CD4-positive, alpha-beta T cell (primary cell): ENCODE results near the gene POU2F1. TPM values are rescaled to one million over a fixed set of nuclear protein-coding genes. Genes with fewer than 3 reads are reported as not detected.

ENCODE experiments used
- ATAC-seq: fragments of 200-7000 bp; cut with Tn5 transposase; one replicate; pipeline ENCODE4 v1.10.0; 2022; ENCODE audit warnings: mild to moderate bottlenecking; ENCODE audit not compliant: poor library complexity
- CTCF ChIA-PET: fragments of 350-600 bp; sonication (Branson Sonifier 250); formaldehyde crosslinking; loops from one replicate; lab custom pipeline; 2021; ENCODE audit warnings: antibody characterized with exemption, inconsistent platforms; lab: Charles Lee
- POLR2A ChIA-PET: fragments of 350-600 bp; sonication (Branson Sonifier 250); formaldehyde crosslinking; loops from one replicate; lab custom pipeline; 2021; ENCODE audit warnings: antibody characterized with exemption, inconsistent platforms; lab: Charles Lee
- DNase-seq, 14 experiments: peaks; one replicate each; pipeline ENCODE4 v3.0.0-alpha.2; 2013 to 2020; ENCODE audit warnings: mixed read lengths in 2 of 14
- H3K27ac ChIP-seq, 2 donors: one replicate each; pipeline versions ENCODE4 v1.5.1 to v1.7.0; 2013; ENCODE audit warnings: low read length in 2 of 2, low read depth in 1 of 2, mild to moderate bottlenecking in 1 of 2
- H3K27me3 ChIP-seq, 2 experiments: 1 replicate in 1 of 2; 2 replicates in 1 of 2; pipeline versions ENCODE4 v1.6.1 to v1.7.0; 2013; ENCODE audit warnings: low read length in 2 of 2, control low read depth in 1 of 2, mild to moderate bottlenecking in 1 of 2, moderate library complexity in 1 of 2; ENCODE audit not compliant: insufficient read depth in 2 of 2, control insufficient read depth in 1 of 2
- H3K36me3 ChIP-seq: one replicate; pipeline ENCODE4 v1.6.1; 2013; ENCODE audit warnings: low read length, control low read depth; ENCODE audit not compliant: insufficient read depth
- H3K4me1 ChIP-seq: one replicate; pipeline ENCODE4 v1.6.1; 2013; ENCODE audit warnings: low read length, control low read depth; ENCODE audit not compliant: insufficient read depth
- H3K4me3 ChIP-seq: one replicate; pipeline ENCODE4 v1.5.1; 2013; ENCODE audit warnings: mild to moderate bottlenecking, low read length, moderate library complexity
- H3K9me3 ChIP-seq, 2 experiments: 1 replicate in 1 of 2; 2 replicates in 1 of 2; pipeline versions ENCODE4 v1.6.1 to v1.7.0; 2013; ENCODE audit warnings: low read length in 2 of 2, mild to moderate bottlenecking in 2 of 2, control low read depth in 1 of 2, moderate library complexity in 1 of 2; ENCODE audit not compliant: control insufficient read depth in 1 of 2, insufficient read depth in 1 of 2
- H3K27ac Mint-ChIP-seq: one replicate; pipeline ENCODE4 v1.8.0; 2020; ENCODE audit warnings: mixed read lengths
- H3K27me3 Mint-ChIP-seq: one replicate; pipeline ENCODE4 v1.8.0; 2021; ENCODE audit warnings: mixed read lengths
- H3K36me3 Mint-ChIP-seq: one replicate; pipeline ENCODE4 v1.8.0; 2021; ENCODE audit warnings: low read depth, mixed read lengths
- H3K4me1 Mint-ChIP-seq: one replicate; pipeline ENCODE4 v1.8.0; 2021; ENCODE audit warnings: low read depth, mixed read lengths
- H3K4me3 Mint-ChIP-seq: one replicate; pipeline ENCODE4 v1.8.0; 2020; ENCODE audit warnings: mild to moderate bottlenecking, mixed read lengths
- H3K9me3 Mint-ChIP-seq: one replicate; pipeline ENCODE4 v1.8.0; 2020; ENCODE audit warnings: mixed read lengths
- intact Hi-C, 2 experiments: fragments of 100-400 bp; cut with DNase I in 1 of 2; cut with micrococcal nuclease in 1 of 2; formaldehyde crosslinking; loops; one replicate each; pipeline versions ENCODE4 v1.15.1 to v1.9.0; 2023 to 2025; cut with DNase I, micrococcal nuclease
- total RNA-seq, 174 experiments: library from RNA in 2 of 174; stranded (reverse) in 2 of 174; gene quantifications; one replicate each; pipeline ENCODE4 v1.2.3 and lab custom pipeline; 2021 to 2026
- TF ChIP-seq, protein P1 (sequence below): fragments of 200-600 bp; IDR thresholded peaks from one replicate; pipeline ENCODE4 v1.8.0; 2022; ENCODE audit warnings: antibody characterized with exemption, mild to moderate bottlenecking

The POU2F1 gene
- total RNA-seq, 2 experiments from 2014 or later, result 27.0 to 28.6 TPM

GRCh38 chr1:167251472-167251871 lies 30.8 kb downstream of the POU2F1 start:
- no peak overlapping the region for H3K27ac Mint-ChIP-seq
- CTCF ChIA-PET, result interaction anchor here (0.9 kb wide), 1 partner anchor 17 kb away, joined by 4 read pairs; no protein-coding TSS in a partner anchor

DNA sequence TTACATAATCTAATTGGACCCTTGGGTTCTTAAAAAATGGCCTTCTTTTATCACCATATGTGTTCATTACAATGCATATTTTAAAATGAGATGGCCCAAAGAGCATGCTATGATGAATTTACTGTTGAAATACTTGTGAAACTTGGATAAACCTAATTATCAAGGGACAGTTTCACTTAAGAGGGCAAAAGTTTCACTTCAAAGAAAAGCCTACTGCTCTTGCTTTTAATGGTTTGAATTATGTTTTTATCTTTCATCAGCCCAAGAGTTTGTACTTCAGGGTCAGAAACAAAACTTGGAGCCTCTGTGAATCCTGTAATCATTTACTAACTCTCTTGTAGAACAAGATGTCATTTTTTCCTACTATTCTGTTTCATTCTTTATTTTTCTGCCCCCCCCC lies 32.3 kb downstream of the POU2F1 start:
- CTCF ChIA-PET, result interaction anchor here (1.3 kb wide), 1 partner anchor 21 kb away, joined by 5 read pairs; no protein-coding TSS in a partner anchor
- no peak for DNase-seq
- intact Hi-C loops, result no loop called here

More at GRCh38 chr1:167251472-167251871, 30.8 kb downstream of the POU2F1 start:
- ATAC-seq, result no peak
- POLR2A ChIA-PET, result interaction anchor here (0.7 kb wide), 1 partner anchor 9 kb away, joined by 4 read pairs; no protein-coding TSS in a partner anchor
- Mint-ChIP-seq H3K36me3 (no peaks in the 10 kb centered on the region), H3K4me1 (peaks cover 62% of the 10 kb centered on the region), H3K27me3 (no peaks in the 10 kb centered on the region), H3K9me3 (no peaks in the 10 kb centered on the region), H3K4me3 (no peak overlapping the region)
- Histone ChIP-seq H3K27me3 (no peaks in the 10 kb centered on the region), H3K27ac (no peak overlapping the region), H3K9me3 (no peaks in the 10 kb centered on the region), H3K36me3 (no peaks in the 10 kb centered on the region), H3K4me1 (no peaks in the 10 kb centered on the region), H3K4me3 (no peak overlapping the region)
- TF ChIP-seq, protein P1, sequence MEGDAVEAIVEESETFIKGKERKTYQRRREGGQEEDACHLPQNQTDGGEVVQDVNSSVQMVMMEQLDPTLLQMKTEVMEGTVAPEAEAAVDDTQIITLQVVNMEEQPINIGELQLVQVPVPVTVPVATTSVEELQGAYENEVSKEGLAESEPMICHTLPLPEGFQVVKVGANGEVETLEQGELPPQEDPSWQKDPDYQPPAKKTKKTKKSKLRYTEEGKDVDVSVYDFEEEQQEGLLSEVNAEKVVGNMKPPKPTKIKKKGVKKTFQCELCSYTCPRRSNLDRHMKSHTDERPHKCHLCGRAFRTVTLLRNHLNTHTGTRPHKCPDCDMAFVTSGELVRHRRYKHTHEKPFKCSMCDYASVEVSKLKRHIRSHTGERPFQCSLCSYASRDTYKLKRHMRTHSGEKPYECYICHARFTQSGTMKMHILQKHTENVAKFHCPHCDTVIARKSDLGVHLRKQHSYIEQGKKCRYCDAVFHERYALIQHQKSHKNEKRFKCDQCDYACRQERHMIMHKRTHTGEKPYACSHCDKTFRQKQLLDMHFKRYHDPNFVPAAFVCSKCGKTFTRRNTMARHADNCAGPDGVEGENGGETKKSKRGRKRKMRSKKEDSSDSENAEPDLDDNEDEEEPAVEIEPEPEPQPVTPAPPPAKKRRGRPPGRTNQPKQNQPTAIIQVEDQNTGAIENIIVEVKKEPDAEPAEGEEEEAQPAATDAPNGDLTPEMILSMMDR, result no peak
- intact Hi-C loops, result no loop called here
- no peak for DNase-seq

DNA sequence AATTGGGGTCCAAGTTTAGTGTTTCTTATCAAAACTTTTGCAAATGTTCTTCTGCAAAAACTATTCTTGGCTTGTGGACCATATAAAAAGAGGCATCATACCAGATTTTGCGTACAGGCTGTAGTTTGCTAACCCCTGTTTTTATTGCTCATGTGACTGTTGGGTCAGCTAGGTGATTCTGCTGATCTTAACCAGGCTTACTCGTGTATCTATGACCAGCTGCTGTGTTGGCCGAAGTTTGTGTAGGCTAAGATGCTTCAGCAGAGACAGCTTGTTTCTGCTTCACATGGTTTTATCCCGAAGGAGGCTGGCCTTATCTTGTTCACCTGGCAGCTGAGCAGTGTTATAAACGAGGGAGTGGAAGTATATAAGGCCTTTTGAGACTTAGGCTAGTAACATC lies 38.2 kb downstream of the POU2F1 start:
- H3K4me1 ChIP-seq, result peaks cover 11% of the 10 kb centered on the region
- no peaks in the 10 kb centered on the region for H3K9me3 ChIP-seq
- intact Hi-C loops, result no loop called here
- ChIA-PET CTCF (no interaction called here), POLR2A (interaction anchor here (7.8 kb wide), 1 partner anchor 37 kb away, joined by 70 read pairs; the partner anchor contains the start of gene POU2F1)
- ATAC-seq (no peak), DNase-seq (no peak)
- H3K27me3 Mint-ChIP-seq, result no peaks in the 10 kb centered on the region
- no peak overlapping the region for H3K4me3 Mint-ChIP-seq
- no peaks in the 10 kb centered on the region for H3K36me3 Mint-ChIP-seq
- H3K4me3 ChIP-seq, result no peak overlapping the region
- no peaks in the 10 kb centered on the region for H3K36me3 ChIP-seq
- H3K9me3 Mint-ChIP-seq, result no peaks in the 10 kb centered on the region
- H3K27me3 ChIP-seq, result no peaks in the 10 kb centered on the region
- H3K4me1 Mint-ChIP-seq, result peaks cover 60% of the 10 kb centered on the region
- H3K27ac Mint-ChIP-seq, result peak overlapping the region; percentile 16
- TF ChIP-seq, protein P1, result no peak
- H3K27ac ChIP-seq, result no peak overlapping the region

More for the DNA sequence above, 32.3 kb downstream of the POU2F1 start:
- Histone ChIP-seq H3K27me3 (no peaks in the 10 kb centered on the region), H3K9me3 (no peaks in the 10 kb centered on the region), H3K27ac (no peak overlapping the region), H3K36me3 (no peaks in the 10 kb centered on the region), H3K4me3 (no peak overlapping the region), H3K4me1 (no peaks in the 10 kb centered on the region)
- Mint-ChIP-seq H3K36me3 (no peaks in the 10 kb centered on the region), H3K27ac (no peak overlapping the region), H3K9me3 (no peaks in the 10 kb centered on the region), H3K4me3 (no peak overlapping the region), H3K4me1 (peaks cover 57% of the 10 kb centered on the region), H3K27me3 (no peaks in the 10 kb centered on the region)
- ATAC-seq, result no peak
- POLR2A ChIA-PET, result no interaction called here
- TF ChIP-seq, protein P1, result no peak
